ENCODE results near the gene ADGRF5.
A peak's percentile ranks its signal among the peaks of the same experiment; 100 is the strongest.
"Not testable (repeated sequence)": the region's sequence is repeated elsewhere in the genome, so short reads cannot be mapped to it uniquely, and the experiment has no call there.

The ADGRF5 gene

DNA sequence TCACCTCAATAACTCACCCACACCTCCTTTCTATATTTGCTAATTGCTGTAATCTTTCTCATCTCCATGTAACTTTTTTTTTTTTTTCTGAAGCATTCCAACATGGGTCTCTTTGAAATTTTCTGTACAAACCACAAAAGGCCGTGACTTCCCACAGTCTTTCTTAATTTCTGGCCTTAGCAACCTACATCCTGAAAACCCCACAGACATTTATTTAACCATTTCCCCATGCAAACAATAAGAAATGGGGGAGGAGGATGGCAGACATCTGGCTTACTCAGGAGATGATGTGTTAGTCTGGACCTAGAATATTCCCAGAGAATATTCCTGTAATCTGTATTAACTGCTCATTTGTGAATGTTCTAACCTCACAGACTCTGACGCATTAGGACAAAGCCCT lies 70.9 kb downstream of the ADGRF5 start:
- Histone ChIP-seq H3K36me3 (no peaks in the 10 kb centered on the region), H3K27ac (no peak overlapping the region), H3K27me3 (no peaks in the 10 kb centered on the region), H3K4me1 (peaks cover 0 to 5% (median 2%) of the 10 kb centered on the region in 4 donors), H3K9me3 (no peaks in the 10 kb centered on the region), H3K4me3 (no peak overlapping the region)
- no peak for TF ChIP-seq CTCF (IDR thresholded peaks at IDR 0.05)
- intact Hi-C loops (cut with DNase I; ENCODE audit: low total_unique reads): no loop called here
- no peak for DNase-seq

GRCh38 chr6:46849361-46849690 lies 72.4 kb downstream of the ADGRF5 start:
- H3K4me1 ChIP-seq: peaks cover 0 to 5% (median 2%) of the 10 kb centered on the region in 4 donors
- H3K27ac ChIP-seq: no peak overlapping the region
- no peaks in the 10 kb centered on the region for H3K36me3 ChIP-seq
- no peak for TF ChIP-seq CTCF (IDR thresholded peaks at IDR 0.05)
- no peak for DNase-seq
- no peak overlapping the region for H3K4me3 ChIP-seq
- no peaks in the 10 kb centered on the region for H3K9me3 ChIP-seq
- intact Hi-C loops (cut with DNase I; ENCODE audit: low total_unique reads): loop anchor here (5.0 kb wide), 1 partner anchor 143 kb away; no protein-coding TSS in a partner anchor
- H3K27me3 ChIP-seq: no peaks in the 10 kb centered on the region

GRCh38 chr6:46848684-46849360 lies 72.9 kb downstream of the ADGRF5 start:
- peak; percentile 77 to 86 for DNase-seq
- no peak overlapping the region for H3K4me3 ChIP-seq
- H3K27me3 ChIP-seq: no peaks in the 10 kb centered on the region
- no peak overlapping the region for H3K27ac ChIP-seq
- H3K9me3 ChIP-seq: no peaks in the 10 kb centered on the region
- no peaks in the 10 kb centered on the region for H3K36me3 ChIP-seq
- intact Hi-C loops (cut with DNase I; ENCODE audit: low total_unique reads): loop anchor here (5.0 kb wide), 1 partner anchor 143 kb away; no protein-coding TSS in a partner anchor
- TF ChIP-seq CTCF (IDR thresholded peaks at IDR 0.05): peak; percentile 93 to 95
- H3K4me1 ChIP-seq: peaks cover 0 to 5% (median 2%) of the 10 kb centered on the region in 4 donors

GRCh38 chr6:46845126-46845525 lies 76.6 kb downstream of the ADGRF5 start:
- Histone ChIP-seq H3K27ac (no peak overlapping the region), H3K9me3 (peaks cover 0 to 3% (median 0%) of the 10 kb centered on the region in 3 donors), H3K36me3 (no peaks in the 10 kb centered on the region), H3K4me1 (peaks cover 0 to 5% (median 2%) of the 10 kb centered on the region in 4 donors), H3K27me3 (no peaks in the 10 kb centered on the region), H3K4me3 (no peak overlapping the region)
- TF ChIP-seq CTCF (IDR thresholded peaks at IDR 0.05): no peak
- no peak for DNase-seq
- intact Hi-C loops (cut with DNase I; ENCODE audit: low total_unique reads): loop anchor here (5.0 kb wide), 1 partner anchor 147 kb away; no protein-coding TSS in a partner anchor

DNA sequence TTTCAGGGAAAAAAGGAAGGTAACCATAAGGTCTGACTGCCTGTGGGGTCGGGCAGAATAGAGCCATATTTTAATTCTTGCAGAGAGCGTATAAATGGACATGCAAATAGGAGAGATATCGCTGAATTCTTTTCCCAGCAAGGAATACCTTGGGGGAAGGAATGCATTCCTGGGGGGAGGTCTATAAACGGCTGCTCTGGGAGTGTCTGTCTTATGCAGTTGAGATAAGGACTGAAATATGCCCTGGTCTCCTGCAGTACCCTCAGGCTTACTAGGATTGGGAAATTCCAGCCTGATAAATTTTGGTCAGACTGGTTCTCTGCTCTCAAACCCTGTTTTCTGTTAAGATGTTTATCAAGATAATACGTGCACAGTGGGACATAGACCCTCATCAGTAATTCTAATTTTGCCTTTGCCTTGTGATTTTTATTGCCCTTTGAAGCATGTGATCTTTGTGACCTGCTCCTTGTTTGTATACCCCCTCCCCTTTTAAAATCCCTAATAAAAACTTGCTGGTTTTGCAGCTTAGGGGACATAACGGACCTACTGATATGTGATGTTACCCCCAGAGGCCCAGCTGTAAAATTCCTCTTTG lies 79.4 kb downstream of the ADGRF5 start:
- intact Hi-C loops (cut with DNase I; ENCODE audit: low total_unique reads); DNase-seq; H3K27me3 ChIP-seq; H3K36me3 ChIP-seq; H3K9me3 ChIP-seq; H3K27ac ChIP-seq; H3K4me3 ChIP-seq; H3K4me1 ChIP-seq: not testable (repeated sequence)

- intact Hi-C loops (cut with DNase I; ENCODE audit: low total_unique reads): no loop called here
- Histone ChIP-seq H3K4me3 (no peak overlapping the region), H3K27ac (no peak overlapping the region), H3K4me1 (no peaks in the 10 kb centered on the region), H3K27me3 (no peaks in the 10 kb centered on the region), H3K36me3 (no peaks in the 10 kb centered on the region), H3K9me3 (peaks cover 0 to 3% (median 0%) of the 10 kb centered on the region in 3 donors)
- TF ChIP-seq CTCF (IDR thresholded peaks at IDR 0.05): no peak
- DNase-seq: no peak
Measured at GRCh38 chr6:46838033-46838432, 83.7 kb downstream of the ADGRF5 start.

GRCh38 chr6:46834991-46835390 lies 86.7 kb downstream of the ADGRF5 start:
- DNase-seq; H3K36me3 ChIP-seq; intact Hi-C loops (cut with DNase I; ENCODE audit: low total_unique reads); H3K9me3 ChIP-seq; H3K27ac ChIP-seq; H3K4me3 ChIP-seq; H3K4me1 ChIP-seq; H3K27me3 ChIP-seq: not testable (repeated sequence)

GRCh38 chr6:46834257-46834916 lies 87.4 kb downstream of the ADGRF5 start:
- DNase-seq; intact Hi-C loops (cut with DNase I; ENCODE audit: low total_unique reads); H3K27me3 ChIP-seq; H3K9me3 ChIP-seq; H3K4me3 ChIP-seq; H3K36me3 ChIP-seq; H3K27ac ChIP-seq; H3K4me1 ChIP-seq: not testable (repeated sequence)

Measured in tibial artery (tissue), 4 donors.